Activated B cell treated with CpG ODN at 0.5 μM for 24 hours (primary cell): Measurements from ENCODE around the gene MED13L. TPM values are rescaled to one million over a fixed set of nuclear protein-coding genes. Genes with fewer than 3 reads are reported as not detected.

Source experiments
- ATAC-seq: fragments of 200-7000 bp; cut with Tn5 transposase; one replicate; pipeline ENCODE4 v1.10.0; 2021; ENCODE audit warnings: low read depth, mild to moderate bottlenecking, moderate library complexity
- CTCF ChIA-PET: fragments of 350-600 bp; sonication (Branson Sonifier 250); formaldehyde crosslinking; loops from one replicate; lab custom pipeline; 2021; ENCODE audit warnings: antibody characterized with exemption; lab: Charles Lee
- POLR2A ChIA-PET: fragments of 350-600 bp; sonication (Branson Sonifier 250); formaldehyde crosslinking; loops from one replicate; lab custom pipeline; 2021; ENCODE audit warnings: antibody characterized with exemption; lab: Charles Lee
- DNase-seq: peaks from one replicate; pipeline ENCODE4 v3.0.0; 2022
- H3K27ac Mint-ChIP-seq: one replicate; pipeline ENCODE4 v1.8.0; 2020; ENCODE audit warnings: mixed read lengths
- H3K27me3 Mint-ChIP-seq: one replicate; pipeline ENCODE4 v1.8.0; 2021; ENCODE audit warnings: mixed read lengths
- H3K36me3 Mint-ChIP-seq: one replicate; pipeline ENCODE4 v1.8.0; 2021; ENCODE audit warnings: low read depth, mixed read lengths
- H3K4me1 Mint-ChIP-seq: one replicate; pipeline ENCODE4 v1.8.0; 2021; ENCODE audit warnings: mixed read lengths
- H3K4me3 Mint-ChIP-seq: one replicate; pipeline ENCODE4 v1.8.0; 2020; ENCODE audit warnings: mild to moderate bottlenecking, mixed read lengths
- H3K9me3 Mint-ChIP-seq: one replicate; pipeline ENCODE4 v1.8.0; 2020; ENCODE audit warnings: mixed read lengths
- intact Hi-C: fragments of 100-400 bp; cut with micrococcal nuclease; formaldehyde crosslinking; loops from one replicate; pipeline ENCODE4 v1.15.1; 2024
- total RNA-seq: library from RNA; stranded (reverse); gene quantifications from 2 replicates; pipeline ENCODE4 v1.2.3, GENCODE V29; 2022
- TF ChIP-seq, protein P1 (sequence below): fragments of 200-600 bp; IDR thresholded peaks from one replicate; pipeline ENCODE4 v1.8.0; 2022; ENCODE audit warnings: antibody characterized with exemption, mild to moderate bottlenecking

MED13L gene
- total RNA-seq, 1 donor from 2014 or later: 183 TPM

DNA sequence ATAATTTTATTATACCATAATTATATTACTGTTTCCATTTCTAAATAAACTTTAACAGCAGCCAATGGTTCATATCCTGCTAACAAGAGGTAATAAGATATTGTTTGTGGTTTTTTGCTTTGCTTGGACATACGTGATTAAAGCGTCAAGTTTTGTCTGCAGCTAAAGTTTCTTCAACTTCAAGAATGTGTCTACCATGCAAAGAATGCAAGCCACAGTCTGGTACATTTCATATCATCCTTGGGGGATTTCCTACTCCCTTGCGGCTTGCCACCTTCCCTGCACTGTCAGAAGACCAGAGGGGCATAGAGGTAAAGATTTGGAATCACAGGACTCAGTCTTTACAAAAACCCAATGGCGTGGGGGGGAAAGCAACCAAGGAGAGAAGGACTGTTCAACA is 125.2 kb downstream of the MED13L start:
- H3K27me3 Mint-ChIP-seq: no peaks in the 10 kb centered on the region
- peaks cover 68% of the 10 kb centered on the region for H3K4me1 Mint-ChIP-seq
- ATAC-seq (no peak), DNase-seq (no peak)
- ChIA-PET POLR2A (no interaction called here), CTCF (no interaction called here)
- no peaks in the 10 kb centered on the region for H3K9me3 Mint-ChIP-seq
- peak overlapping the region; percentile 16 for H3K27ac Mint-ChIP-seq
- H3K4me3 Mint-ChIP-seq: no peak overlapping the region
- TF ChIP-seq, protein P1, sequence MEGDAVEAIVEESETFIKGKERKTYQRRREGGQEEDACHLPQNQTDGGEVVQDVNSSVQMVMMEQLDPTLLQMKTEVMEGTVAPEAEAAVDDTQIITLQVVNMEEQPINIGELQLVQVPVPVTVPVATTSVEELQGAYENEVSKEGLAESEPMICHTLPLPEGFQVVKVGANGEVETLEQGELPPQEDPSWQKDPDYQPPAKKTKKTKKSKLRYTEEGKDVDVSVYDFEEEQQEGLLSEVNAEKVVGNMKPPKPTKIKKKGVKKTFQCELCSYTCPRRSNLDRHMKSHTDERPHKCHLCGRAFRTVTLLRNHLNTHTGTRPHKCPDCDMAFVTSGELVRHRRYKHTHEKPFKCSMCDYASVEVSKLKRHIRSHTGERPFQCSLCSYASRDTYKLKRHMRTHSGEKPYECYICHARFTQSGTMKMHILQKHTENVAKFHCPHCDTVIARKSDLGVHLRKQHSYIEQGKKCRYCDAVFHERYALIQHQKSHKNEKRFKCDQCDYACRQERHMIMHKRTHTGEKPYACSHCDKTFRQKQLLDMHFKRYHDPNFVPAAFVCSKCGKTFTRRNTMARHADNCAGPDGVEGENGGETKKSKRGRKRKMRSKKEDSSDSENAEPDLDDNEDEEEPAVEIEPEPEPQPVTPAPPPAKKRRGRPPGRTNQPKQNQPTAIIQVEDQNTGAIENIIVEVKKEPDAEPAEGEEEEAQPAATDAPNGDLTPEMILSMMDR: no peak
- intact Hi-C loops: loop anchor here (2.0 kb wide), 1 partner anchor 15 kb away; no protein-coding TSS in a partner anchor
- H3K36me3 Mint-ChIP-seq: no peaks in the 10 kb centered on the region

DNA sequence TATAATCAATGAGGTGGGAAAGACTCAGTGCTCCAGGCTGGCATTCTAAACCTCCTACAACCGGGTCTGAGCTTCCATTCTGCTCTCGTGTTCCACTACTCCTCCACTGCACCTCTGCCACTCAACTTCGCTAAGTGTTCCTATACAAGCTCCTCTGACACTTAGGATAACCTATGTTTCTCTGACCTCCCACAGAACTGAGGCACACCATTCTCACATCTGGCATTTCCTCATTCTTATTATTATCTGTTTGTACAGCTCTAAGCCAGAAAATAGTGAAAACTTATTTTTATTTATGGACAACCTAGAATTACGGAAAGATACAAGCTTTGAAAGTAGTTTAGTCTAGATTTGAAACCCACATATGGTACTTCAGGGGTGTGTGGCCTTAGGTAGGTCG is 127.0 kb downstream of the MED13L start:
- Mint-ChIP-seq H3K27ac (no peak overlapping the region), H3K27me3 (no peaks in the 10 kb centered on the region), H3K4me1 (peaks cover 62% of the 10 kb centered on the region), H3K36me3 (no peaks in the 10 kb centered on the region), H3K9me3 (no peaks in the 10 kb centered on the region), H3K4me3 (no peak overlapping the region)
- POLR2A ChIA-PET: interaction anchor here (0.7 kb wide), 1 partner anchor 451 kb away, joined by 3 read pairs; no protein-coding TSS in a partner anchor
- CTCF ChIA-PET: interaction anchor here (2.3 kb wide), 1 partner anchor 9 kb away, joined by 6 read pairs; no protein-coding TSS in a partner anchor
- DNase-seq (no peak), ATAC-seq (no peak)
- intact Hi-C loops: no loop called here
- TF ChIP-seq, protein P1: no peak

DNA sequence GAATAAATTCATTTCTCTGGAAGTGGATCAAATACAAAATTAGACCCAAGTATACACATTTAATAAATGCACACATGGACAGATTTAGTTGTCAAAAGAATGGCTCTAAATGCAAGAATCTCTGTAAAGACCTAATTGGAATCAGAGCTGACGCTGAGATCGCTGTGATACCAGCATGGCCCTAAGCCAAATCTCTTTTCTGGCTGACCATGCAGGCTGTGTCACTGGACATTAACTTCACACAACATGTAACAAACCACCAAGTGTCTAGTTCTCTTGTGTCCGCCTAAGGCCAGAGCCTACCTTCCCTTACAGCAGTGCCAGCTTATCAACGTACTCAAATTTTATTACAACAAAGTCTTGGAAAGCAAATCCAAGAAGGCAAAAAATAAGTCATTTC is 127.5 kb downstream of the MED13L start:
- DNase-seq: no peak

GRCh38 chr12:116148844-116149243 is 128.6 kb downstream of the MED13L start:
- Mint-ChIP-seq H3K4me1 (peaks cover 65% of the 10 kb centered on the region), H3K27me3 (no peaks in the 10 kb centered on the region), H3K9me3 (no peaks in the 10 kb centered on the region), H3K27ac (peak overlapping the region; percentile 5), H3K36me3 (no peaks in the 10 kb centered on the region), H3K4me3 (no peak overlapping the region)
- intact Hi-C loops: no loop called here
- DNase-seq: no peak
- ChIA-PET POLR2A (no interaction called here), CTCF (interaction anchor here (2.3 kb wide), 1 partner anchor 8 kb away, joined by 6 read pairs; no protein-coding TSS in a partner anchor)
- peak; percentile 31 for ATAC-seq
- TF ChIP-seq, protein P1: no peak

More for the DNA sequence above, 127.5 kb downstream of the MED13L start:
- H3K4me1 Mint-ChIP-seq: peaks cover 62% of the 10 kb centered on the region
- no peak overlapping the region for H3K4me3 Mint-ChIP-seq
- CTCF ChIA-PET: interaction anchor here (2.3 kb wide), 1 partner anchor 9 kb away, joined by 6 read pairs; no protein-coding TSS in a partner anchor
- TF ChIP-seq, protein P1: no peak
- H3K9me3 Mint-ChIP-seq: no peaks in the 10 kb centered on the region
- intact Hi-C loops: no loop called here
- no peaks in the 10 kb centered on the region for H3K27me3 Mint-ChIP-seq
- H3K27ac Mint-ChIP-seq: no peak overlapping the region
- POLR2A ChIA-PET: interaction anchor here (0.6 kb wide), 2 partner anchors 383 to 527 kb away, joined by 4 to 5 read pairs; no protein-coding TSS in a partner anchor
- no peak for ATAC-seq
- H3K36me3 Mint-ChIP-seq: no peaks in the 10 kb centered on the region

- no peak overlapping the region for H3K27ac Mint-ChIP-seq
- no peak for ATAC-seq
- ChIA-PET POLR2A (interaction anchor here (0.8 to 1.4 kb wide), 3 partner anchors 9 to 130 kb away, joined by 3 to 5 read pairs (median 3); no protein-coding TSS in a partner anchor), CTCF (no interaction called here)
- no peaks in the 10 kb centered on the region for H3K36me3 Mint-ChIP-seq
- H3K9me3 Mint-ChIP-seq: no peaks in the 10 kb centered on the region
- H3K4me3 Mint-ChIP-seq: no peak overlapping the region
- no peak for DNase-seq
- H3K27me3 Mint-ChIP-seq: no peaks in the 10 kb centered on the region
- H3K4me1 Mint-ChIP-seq: peaks cover 65% of the 10 kb centered on the region
- intact Hi-C loops: no loop called here
- TF ChIP-seq, protein P1: no peak
Observed at GRCh38 chr12:116146386-116146785, 131.1 kb downstream of the MED13L start.
